ENCODE results near the gene TGOLN2.

GRCh38 chr2:85278361-85278760 lies 49.4 kb downstream of the TGOLN2 start:
- TF ChIP-seq ARNT (IDR thresholded peaks at IDR 0.05): no peak
- TF ChIP-seq BHLHE40 (IDR thresholded peaks at IDR 0.05; ENCODE audit: borderline replicate concordance): no peak
- TF ChIP-seq FOXK2 (IDR thresholded peaks at IDR 0.05): no peak
- TF ChIP-seq SP1 (IDR thresholded peaks at IDR 0.05): no peak
- no peak for TF ChIP-seq SUZ12 (IDR thresholded peaks at IDR 0.05)
- TF ChIP-seq LEF1 (IDR thresholded peaks at IDR 0.05; ENCODE audit: borderline replicate concordance): no peak
- no peak for TF ChIP-seq FOXA1 (IDR thresholded peaks at IDR 0.05)
